LHCN-M2 (cell line): ENCODE measurements around the gene STAG2. TPM values are rescaled to one million over a fixed set of nuclear protein-coding genes. Genes with fewer than 3 reads are reported as not detected.
"Not testable (repeated sequence)": the region's sequence is repeated elsewhere in the genome, so short reads cannot be mapped to it uniquely, and the experiment has no call there.

Source experiments
- DNase-seq: peaks from one replicate; pipeline ENCODE4 v3.0.0-alpha.2; 2012; ENCODE audit warnings: low read depth
- polyA plus RNA-seq: library from polyadenylated mRNA; unstranded; fragments of >200 nt; gene quantifications from one replicate; pipeline ENCODE4 v1.2.1, GENCODE V29; 2012; ENCODE audit warnings: missing spikeins
- total RNA-seq: library from RNA; depleted of rRNA; stranded (reverse); fragments of >200 nt; gene quantifications from 2 replicates; pipeline ENCODE4 v1.2.3, GENCODE V29; 2014; rRNA removed

The STAG2 gene
- total RNA-seq: 45.8 and 90.4 TPM in 2 replicates
- polyA plus RNA-seq: 10.9 TPM

DNA sequence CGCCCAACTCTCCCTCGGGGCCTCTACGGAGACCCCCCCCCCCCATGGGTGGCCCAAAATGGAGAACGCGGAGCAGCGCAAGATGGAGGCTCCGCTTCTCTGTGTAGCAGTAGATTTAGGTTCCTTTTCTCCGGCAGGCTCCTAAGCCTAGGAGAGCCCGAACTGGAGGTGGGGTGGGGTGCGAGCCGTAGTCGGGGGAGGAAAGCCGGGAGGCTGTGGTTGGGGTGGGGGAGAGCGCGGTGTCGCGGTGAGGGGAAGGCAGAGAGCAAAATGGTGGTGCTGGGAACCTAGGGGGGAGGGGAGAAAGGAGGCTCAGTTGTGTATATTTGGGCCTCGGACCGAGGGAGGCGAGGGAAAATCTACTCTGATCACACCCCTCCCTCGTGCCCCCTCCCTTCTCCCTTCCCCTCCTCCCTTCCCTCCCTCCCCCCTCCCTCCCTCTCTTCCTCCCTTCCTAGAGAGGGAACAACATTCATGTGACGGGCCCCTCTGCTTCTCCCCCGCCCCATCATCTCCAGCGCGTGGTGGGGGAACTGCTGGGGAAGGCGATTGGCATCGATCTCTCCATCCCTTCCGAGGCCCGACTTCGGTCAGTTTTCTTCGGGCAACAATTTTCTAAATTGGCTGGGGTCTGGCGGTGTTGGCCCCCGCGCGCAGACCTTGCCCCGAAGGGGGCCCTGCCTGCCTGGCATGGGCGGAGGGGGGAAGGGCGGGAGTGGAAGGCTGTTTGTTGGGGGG lies at the start of gene STAG2:
Gene STAG2 (plus strand): TSS at position 439 of the 738 bp plus-strand sequence. CDS start 60,922 bp downstream, outside the sequence.
- peak; percentile 84 for DNase-seq

DNA sequence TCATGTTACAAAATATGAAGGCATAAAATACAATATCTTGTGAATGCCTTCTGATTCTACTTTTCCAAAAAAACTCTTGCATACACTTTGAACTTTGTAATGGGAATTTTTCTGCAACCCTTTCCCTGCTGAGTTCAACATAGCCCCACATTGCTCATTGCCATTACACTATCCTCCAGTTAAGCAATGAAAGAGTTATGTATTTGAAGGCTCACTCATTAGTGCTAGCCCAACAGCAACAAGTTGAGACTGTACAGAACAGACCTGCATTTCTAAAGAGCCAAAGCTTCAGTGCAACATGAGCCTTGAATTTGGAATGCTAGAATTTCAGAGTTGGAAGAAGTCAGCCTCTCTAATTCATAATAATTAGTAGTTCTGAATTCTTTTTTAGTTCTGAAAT lies 44.4 kb upstream of the STAG2 start:
- DNase-seq: no peak

DNA sequence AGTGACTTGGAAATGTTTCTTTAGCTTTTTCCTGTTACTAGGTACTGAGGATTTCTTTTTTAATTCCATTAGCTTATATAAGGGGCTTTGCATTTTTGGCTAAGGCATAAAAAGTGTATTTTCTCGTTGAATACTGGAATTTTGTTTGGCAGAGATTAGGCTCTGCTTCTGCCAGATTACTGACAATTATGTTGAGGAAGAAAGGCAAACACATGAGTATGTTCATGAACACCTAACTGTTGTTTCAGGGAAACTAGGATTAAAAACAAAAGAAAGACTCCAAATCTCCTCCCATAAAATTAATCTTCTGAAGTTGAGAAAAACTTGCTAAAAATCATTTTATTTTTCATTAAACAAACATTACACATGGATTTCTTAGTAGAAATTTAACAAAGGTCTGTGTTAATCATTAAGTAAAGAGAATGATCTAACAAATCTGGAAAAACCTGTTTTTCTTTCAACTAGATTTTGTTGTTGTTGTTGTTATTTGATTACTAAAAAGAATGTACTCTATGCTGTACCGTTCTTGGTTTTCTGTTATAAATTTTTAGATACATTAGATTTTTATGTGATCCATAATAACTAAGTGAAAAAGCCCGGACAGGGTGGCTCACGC lies 43.3 kb upstream of the STAG2 start:
- DNase-seq: no peak

DNA sequence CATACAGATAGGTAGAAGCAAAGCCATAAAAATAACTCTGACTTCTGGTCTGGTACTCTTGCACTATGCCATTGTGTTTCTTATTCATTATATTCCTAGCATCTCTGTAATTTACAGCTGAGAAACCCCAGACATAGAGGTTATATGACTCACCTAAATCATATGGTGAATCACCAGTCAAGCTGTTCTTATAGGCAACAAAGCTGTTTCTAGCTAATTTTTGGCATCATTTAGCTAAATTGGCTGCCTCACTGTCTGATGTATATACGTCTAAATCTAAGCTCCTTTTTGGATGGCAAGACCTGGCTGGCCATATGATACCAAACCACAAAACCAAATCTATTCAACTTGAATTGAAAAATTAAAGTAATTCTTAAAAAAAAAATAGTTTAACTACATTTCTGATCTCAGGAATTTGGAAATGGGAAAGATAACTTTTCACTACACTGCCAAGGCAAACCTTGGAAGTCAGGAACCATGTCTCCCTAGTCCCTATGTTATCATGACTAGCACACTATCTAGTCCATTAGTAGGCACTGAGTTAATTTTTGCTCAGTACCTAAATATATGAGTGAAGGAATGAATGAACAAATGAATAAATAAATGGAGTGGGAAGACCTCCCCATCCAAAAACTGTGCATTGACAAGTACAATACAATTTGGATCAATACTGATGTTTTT lies 41.3 kb upstream of the STAG2 start:
- DNase-seq: peak; percentile 54

DNA sequence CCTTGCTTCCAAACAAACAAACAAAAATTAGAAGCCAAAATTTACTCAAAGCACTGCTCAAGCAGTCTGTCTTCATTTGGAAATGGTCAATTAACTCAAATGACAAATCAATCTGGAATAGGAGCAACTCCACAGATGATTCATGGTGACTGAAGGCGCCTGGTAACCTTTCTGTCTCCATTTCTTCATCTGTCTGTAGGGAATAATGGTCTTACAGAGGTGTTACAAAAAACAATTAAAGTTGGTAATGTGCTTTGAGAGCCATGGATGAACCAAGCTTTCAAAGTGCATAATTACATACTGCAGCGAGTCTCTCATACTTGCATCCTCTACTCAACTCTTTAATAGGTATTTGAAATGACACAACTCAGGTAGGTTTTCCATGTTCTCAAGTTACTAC lies 38.3 kb upstream of the STAG2 start:
- no peak for DNase-seq

DNA sequence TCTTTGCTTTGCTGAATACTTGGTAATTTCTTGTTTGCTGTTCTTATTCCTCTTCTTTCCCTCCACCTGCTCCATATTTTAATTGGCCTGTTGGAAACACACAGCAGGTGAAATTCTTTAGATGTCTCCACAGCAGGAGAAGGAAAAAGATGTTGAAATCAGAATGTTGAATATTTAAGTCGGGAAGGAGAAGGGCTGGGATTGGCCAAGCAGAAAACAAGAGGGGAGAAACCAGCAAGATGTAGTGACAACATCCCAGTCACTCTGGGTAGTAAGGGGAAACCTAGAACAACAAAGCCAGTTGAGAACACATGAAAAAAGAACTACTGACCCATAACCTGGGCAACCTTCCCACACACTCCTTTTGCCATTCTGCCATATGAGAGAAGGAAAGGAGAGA lies 37.3 kb upstream of the STAG2 start:
- no peak for DNase-seq

DNA sequence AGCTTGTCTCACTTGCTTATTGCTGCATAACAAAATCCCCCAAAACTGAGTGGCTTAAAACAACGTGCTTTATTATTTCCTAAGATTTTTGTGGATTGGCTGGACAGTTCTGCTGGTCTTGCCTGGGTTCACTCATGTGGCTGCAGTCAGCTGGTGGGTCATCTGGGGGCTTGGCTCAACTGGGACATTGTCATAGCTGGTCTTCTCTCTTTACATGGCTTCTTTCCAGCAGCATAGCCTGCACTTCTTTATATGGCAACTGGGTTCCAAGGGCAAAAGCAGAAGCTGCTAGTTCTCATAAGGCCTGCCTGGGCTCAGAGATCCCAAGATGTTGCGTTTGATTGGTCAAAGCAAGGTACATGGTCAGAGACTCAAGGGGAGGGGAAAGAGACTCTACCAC lies 33.7 kb upstream of the STAG2 start:
- DNase-seq: no peak

DNA sequence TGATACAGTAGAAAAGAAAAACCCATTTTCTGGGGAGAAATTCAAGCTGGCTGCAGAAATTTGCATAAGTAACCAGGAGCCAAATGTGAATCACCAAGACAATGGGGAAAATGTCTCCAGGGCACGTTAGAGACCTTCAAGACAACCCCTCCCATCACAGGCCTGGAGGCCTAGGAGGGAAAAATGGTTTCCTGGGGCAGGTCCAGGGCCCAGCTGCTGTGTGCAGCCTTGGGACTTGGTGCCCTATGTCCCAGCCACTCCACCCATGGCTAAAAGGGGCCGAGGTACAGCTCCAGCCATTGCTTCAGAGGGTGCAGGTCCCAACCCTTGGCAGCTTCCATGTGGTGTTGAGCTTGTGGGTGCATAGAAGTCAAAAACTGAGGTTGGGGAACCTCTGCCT lies 29.5 kb upstream of the STAG2 start:
- DNase-seq: not testable (repeated sequence)

DNA sequence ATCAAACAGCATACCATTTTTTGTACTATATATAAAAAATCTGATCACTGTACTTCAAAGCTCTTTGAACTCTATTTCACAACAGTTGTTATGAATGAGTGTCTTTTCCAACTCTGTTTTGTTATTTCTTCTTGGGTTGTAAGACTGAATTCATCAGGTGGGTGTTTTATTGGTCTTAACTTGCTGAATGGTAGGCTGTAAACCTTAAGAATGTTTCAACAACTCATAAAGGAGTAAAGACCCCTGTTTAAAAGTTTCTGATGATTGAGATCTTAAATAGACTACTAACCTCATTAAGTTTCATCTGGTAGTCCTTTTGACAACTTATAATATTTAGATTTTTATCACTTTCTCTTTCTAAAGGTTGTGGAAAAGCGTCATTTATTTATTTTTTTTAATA lies 18.4 kb upstream of the STAG2 start:
- DNase-seq: no peak

DNA sequence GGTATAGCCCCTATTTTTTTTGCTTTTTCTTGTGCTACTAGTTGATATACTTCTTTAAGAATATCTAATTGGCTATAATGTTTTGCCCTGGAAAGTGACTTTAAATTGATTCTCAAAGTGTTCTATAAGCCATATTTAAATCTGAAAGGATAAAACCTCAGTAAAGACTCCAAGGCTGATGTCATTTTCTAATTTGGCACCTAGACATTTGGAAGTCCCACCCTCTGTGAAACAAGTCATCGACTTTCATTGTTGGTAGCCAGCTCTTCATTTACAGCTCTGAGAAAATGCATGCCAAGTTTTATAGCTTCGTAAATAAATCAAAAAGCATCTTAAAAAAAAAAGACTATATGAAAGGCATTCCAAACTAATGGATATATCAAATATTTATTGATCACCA lies 18.0 kb upstream of the STAG2 start:
- DNase-seq: no peak

DNA sequence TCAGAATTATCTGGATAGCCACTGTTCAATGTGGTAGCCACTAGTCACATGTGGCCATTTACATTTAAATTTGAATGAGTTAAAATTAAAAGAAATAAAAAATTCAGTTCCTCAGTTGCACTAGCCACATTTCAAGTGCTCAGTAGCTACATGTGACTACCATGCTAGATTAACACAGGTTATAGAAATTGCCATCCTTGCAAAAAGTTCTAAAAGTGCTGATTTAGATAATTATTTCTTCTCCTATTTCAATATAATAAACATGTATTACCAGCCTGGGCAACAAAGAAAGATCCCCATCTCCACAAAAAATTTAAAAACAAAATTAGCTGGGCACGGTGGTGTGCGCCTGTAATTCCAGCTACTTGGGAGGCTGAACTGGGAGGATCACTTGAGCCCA lies 11.7 kb upstream of the STAG2 start:
- DNase-seq: no peak

DNA sequence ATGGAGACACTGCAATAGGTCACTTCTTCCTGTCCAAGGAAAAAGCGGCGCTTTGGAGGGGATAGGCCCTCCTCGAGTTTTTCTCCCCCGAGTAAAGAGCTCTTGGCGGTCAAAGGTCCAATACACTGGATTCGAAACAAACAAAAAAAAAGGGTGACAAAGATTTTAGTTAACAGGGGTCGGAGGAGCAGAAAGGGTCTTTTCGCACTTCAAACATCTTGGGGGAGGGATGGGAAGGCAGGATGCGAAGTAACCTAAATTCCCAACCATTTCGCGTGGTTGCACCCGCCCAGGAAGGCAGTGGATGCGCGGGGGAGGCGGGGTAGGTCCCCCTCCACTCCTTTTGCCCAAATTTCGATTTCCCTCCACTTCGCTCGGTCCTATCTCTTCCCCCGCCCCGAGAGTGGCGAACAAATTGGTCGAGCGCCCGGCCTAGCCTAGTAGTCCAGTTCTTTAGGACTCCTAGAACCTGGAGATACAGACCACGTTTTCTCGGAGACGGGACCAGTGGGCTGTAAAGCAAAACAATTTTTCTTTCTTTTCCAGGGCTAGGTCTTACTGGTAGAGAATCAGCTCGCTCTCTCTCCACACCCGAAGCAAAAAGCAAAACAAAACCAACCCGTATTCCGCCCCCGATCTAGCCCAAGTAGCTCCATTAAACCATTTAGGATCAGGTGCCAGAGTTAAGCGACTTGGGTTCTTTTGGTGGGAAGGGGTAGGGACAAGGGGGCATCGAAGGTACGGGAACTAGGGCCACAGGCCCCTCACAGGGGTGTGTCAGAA lies 2.0 kb upstream of the STAG2 start:
- DNase-seq: peak; percentile 38

DNA sequence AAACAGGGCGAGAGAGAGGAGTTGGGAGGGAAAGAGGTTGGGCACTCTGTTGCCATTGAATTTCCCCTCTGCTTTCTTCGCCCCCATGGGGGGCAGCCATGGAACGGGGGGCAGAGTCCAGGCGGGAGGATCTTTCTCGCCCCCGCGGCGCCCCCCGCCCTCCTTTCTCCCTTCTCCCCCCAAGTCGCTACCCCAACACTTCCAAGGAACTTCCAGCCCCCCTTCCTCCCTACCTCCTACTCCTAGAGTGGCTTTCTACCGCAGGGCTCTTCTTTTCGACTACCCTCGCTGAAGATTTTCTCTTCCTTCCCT lies 594 bp upstream of the STAG2 start:
- DNase-seq: no peak

DNA sequence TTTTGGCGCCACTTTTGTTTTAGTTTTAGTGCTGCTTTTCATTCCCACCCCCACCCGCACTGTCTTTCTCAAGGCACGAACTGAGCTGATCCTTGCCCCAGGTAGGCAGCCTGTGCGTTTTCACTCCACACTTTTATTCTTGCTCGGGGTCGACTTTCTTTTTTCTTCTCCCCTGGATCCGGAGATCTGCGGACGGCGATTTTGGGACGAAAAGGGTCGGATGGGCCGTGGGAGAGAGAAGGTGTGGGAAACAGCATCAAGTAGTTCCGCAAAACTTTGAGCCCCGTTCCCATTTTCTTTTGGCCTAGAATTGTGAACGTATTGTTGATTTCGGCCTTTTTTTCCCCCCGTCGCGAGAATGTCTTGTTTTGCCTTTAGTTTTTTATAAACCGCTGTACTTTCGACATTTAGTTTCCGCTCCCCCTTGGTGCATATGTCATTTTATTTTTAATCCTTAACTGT lies 531 bp downstream of the STAG2 start:
- DNase-seq: no peak

DNA sequence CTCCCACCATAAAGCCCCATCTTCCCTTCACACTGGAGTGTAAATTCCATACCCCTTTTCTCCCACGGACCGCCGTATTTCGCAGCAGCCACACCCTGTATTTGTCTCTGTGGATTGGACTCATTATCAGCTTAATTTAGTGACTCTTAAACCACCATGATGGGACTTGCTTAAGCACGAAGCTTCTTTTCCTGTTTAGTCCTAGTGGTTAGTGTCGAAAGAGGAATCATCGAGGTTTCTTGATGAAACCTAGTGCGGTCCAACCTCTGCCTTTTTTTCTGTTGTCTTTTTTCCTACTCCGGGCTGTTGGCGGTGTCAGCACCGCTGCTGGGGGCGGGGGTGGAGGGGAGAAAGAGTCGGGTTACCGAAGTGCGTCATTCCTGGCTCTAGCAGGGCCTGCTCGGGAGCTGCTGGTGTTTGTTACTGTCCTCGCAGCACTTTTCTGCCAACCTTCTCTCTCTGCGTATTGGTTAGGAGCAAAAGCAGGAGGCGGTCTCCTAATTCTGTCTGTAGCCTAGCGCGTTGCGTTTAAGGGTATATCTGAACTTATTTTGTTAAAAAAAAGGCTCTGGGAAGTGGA lies 1.4 kb downstream of the STAG2 start:
- DNase-seq: peak; percentile 90

DNA sequence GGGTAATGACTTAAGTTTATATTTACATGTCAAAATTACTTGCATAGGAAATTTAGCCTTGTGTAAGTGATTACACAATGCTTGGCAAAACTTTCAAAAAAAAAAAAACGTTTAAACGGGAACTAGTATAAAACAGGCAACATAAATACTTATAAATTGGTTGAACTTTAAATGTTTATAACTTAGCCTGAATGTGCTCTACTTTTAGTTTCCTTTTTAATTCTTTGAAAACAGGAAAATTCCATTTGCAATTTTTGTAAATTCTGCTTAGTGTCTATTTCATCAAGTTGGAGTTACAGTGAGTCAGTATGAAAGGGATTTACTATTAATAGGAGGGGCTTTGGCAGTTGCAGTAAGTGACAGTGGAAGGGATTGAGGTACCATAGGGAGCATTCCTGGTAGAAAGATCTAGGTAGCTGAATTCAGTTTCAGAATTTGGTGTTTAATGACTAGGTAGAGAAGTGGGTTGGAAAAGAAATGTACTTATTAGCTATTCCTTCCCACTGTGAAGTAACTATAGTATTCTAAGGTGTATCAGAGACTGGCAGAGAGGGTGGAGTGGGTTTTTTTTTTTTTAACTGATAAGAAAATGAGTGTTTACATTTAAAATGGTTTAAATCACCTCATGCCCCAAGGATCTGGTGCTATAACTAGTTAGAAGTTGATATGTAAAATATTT lies 2.8 kb downstream of the STAG2 start:
- DNase-seq: no peak

DNA sequence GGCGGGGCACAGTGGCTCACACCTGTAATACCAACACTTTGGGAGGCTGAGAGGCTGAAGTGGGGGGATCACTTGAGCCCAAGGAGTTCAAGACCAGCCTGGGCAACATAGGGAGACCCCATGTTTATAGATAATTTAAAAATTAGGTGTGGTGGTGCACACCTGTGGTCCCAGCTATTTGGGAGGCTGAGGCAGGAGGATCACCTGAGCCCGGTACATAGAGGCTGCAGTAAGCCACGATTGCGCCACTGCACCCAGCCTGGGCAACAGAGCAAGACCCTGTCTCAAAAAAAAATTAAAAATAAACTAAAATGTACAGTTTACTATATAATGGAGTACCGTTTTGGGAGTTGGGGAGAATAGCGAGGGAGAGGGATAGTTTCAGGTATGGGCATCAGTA lies 4.2 kb downstream of the STAG2 start:
- no peak for DNase-seq

DNA sequence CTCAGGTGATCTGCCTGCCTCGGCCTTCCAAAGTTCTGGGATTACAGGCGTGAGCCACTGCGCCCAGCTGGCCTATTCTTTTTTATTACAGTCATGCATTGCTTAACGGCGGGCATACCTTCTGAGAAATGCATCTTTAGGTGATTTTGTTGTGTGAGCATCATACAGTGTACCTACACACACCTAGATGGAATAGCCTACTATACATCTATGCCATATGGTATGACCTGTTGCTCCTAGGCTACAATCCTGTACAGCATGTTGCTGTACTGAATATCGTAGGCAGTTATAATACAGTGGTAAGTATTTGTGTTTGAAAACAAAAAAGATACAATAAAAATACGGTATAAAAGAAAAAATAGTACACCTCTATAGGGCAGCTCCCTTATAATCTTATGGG lies 6.0 kb downstream of the STAG2 start:
- no peak for DNase-seq

DNA sequence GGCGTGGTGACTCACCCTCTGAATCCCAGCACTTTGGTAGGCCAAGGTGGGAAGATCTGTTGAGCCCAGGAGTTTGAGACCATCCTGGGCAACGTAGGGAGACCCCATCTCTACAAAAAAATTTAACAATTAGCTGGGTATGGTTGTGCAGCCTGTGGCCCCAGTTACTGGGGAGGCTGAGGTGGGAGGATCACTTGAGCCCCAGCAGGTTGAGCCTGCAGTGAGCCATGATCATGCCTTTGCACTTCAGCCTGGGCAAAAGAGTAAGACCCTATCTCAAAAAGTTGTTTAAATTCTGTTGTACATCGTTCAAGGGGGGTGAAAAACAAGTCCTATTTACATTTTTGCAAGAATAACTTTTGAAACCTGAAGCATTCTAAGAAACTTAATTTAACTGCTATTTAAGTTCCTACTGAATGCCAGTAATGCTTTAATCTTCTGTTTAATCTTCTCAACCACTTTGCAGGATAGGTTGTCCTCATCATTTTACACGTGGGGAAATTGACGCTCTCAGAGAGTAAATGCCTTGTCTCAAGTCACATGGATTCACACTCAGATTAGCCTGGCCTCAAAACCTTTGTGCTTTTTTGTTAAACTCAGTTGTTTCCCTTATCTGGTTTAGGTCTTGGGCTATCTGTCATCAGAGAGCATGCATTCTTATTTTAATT lies 7.0 kb downstream of the STAG2 start:
- DNase-seq: no peak

DNA sequence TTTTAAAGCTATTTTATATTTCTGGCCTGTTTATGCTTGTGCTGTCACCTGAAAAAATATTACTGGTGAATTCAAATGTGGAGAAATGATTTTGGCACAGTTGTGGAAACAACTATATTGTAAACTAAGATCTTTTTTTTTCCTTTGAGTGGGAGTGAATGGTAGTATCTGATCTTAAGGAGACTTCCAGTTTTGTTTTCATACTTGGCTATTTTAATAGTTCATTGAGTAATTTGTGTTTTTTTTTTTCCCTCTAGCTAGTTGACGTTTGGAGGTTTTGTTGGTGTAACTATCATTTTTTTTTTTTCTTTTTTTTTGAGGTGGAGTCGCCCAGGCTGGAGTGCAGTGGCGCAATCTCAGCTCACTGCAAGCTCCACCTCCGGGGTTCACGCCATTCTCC lies 10.5 kb downstream of the STAG2 start:
- DNase-seq: no peak

DNA sequence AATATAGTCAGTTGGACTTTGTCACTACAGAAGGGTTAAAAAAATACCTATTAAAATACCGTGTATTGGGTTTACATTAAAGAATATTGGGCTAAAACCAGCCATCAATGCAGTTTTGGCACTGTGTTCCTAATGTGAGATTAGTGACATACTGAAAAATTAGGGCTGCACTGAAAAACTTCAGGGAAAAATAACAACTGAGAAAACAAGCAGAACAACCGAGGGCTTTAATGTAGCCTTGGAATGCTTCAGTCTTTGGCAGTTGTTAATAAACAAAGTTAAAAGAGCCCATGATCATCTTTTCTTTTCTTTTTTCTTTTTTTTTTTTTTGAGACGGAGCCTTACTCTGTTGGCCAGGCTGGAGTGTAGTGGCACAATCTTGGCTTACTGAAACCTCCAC lies 12.4 kb downstream of the STAG2 start:
- no peak for DNase-seq
